D341Med (cell line): ENCODE results near the gene CYP2C18.
"Not testable (repeated sequence)": the region's sequence is repeated elsewhere in the genome, so short reads cannot be mapped to it uniquely, and the experiment has no call there.

ENCODE experiments used
- DNase-seq: peaks from one replicate; pipeline ENCODE4 v3.0.0; 2012; ENCODE audit warnings: low spot score

CYP2C18 gene

GRCh38 chr10:94747838-94748237 lies 64.3 kb downstream of the CYP2C18 start:
- no peak for DNase-seq

- DNase-seq = no peak
These were observed 74.4 kb downstream of the CYP2C18 start for GRCh38 chr10:94757916-94758315.

GRCh38 chr10:94760586-94761178 lies 77.2 kb downstream of the CYP2C18 start:
- no peak for DNase-seq

GRCh38 chr10:94762393-94762792 lies 78.9 kb downstream of the CYP2C18 start, which contains the start of gene CYP2C19:
TSS of gene CYP2C19 (plus strand) at chr10:94762681. CDS start at chr10:94762706, 25 bp downstream.
- no peak for DNase-seq

- not testable (repeated sequence) for DNase-seq
These were observed 91.9 kb downstream of the CYP2C18 start for GRCh38 chr10:94775425-94775824.

- no peak for DNase-seq
These were observed 94.4 kb downstream of the CYP2C18 start for GRCh38 chr10:94777886-94778458.

- DNase-seq = no peak
These were observed 97.3 kb downstream of the CYP2C18 start for GRCh38 chr10:94780844-94781243.

- no peak for DNase-seq
These were observed 100.7 kb downstream of the CYP2C18 start for GRCh38 chr10:94784256-94784655.

- no peak for DNase-seq
These were observed 101.7 kb downstream of the CYP2C18 start for GRCh38 chr10:94785211-94785610.
